Measurements from ENCODE around the gene POTEB3.
"Not testable (repeated sequence)": the region's sequence is repeated elsewhere in the genome, so short reads cannot be mapped to it uniquely, and the experiment has no call there.

POTEB3 gene

DNA sequence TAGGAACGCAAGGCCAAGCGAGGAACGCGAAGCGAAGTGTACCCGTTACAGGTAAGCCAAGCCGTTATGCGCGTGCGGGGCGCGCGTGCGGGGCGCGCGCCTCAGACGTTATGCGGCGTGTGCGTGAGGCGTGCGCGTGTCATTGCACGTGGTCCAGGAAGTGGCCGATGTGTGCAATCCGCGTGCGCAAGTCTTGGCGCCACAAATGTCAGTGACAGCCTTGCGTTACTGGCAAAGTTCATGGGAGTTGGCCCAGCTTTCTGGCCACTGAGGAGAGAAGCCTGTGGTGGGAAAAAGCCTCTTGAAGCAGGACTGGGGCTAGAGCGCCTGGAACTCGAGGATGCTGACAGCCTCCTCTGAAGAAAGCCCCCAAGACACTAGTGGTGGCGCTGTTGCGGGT is at the start of gene POTEB3:
Gene POTEB3 (minus strand): TSS at position 101 of the 400 bp plus-strand sequence. CDS start 488 bp downstream, outside the sequence.
- not testable (repeated sequence) for DNase-seq

- not testable (repeated sequence) for DNase-seq
Measured at GRCh38 chr15:21453683-21454082, 13.4 kb upstream of the POTEB3 start.

- DNase-seq, result not testable (repeated sequence)
Measured at GRCh38 chr15:21451920-21452563, 11.7 kb upstream of the POTEB3 start.

GRCh38 chr15:21451487-21451886 is 11.2 kb upstream of the POTEB3 start:
- DNase-seq, result not testable (repeated sequence)

DNA sequence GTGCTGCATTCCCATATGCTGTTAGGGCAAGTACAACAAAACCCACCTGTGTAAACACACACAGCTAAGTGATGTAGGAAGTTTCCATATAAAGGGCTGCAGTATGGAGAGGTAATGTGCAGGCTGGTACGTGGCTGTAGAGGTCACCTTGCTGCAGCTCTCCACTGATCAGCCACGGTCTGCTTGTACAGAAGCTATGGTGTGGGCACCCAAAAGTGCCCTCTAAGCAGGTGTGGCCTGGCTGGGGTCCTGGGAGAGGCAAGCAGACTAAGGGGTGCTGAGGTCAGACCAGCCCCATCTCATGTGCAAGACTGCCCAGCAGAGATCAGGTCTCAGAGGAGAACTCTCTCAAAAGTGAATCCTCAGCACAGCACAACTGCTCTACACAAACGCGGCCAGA is 32.9 kb downstream of the POTEB3 start:
- DNase-seq, result not testable (repeated sequence)

DNA sequence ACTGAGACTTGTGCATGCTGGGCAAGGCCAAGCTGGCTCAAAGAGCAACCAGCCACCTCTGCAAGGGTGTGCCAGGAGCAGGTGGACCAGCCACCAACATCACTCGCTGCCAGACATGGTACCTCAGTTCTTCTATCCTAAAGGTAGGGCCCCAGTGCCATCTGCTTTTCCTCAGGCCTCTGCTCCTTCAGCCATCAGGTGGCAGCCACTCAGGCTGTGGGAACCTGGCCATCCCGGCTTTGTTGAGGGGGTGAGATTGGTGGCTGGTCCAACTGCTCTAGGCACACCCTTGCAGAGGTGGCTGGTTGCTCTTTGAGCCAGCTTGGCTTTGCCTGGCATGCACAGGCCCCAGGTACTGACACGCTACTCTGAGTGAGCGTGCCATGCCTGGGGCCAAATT is 38.8 kb downstream of the POTEB3 start:
- not testable (repeated sequence) for DNase-seq

- not testable (repeated sequence) for DNase-seq
Measured at GRCh38 chr15:21399111-21399510, 41.2 kb downstream of the POTEB3 start.

GRCh38 chr15:21398511-21398910 is 41.8 kb downstream of the POTEB3 start:
- DNase-seq, result not testable (repeated sequence)

- DNase-seq, result not testable (repeated sequence)
Measured at GRCh38 chr15:21397656-21398055, 42.6 kb downstream of the POTEB3 start.

DNA sequence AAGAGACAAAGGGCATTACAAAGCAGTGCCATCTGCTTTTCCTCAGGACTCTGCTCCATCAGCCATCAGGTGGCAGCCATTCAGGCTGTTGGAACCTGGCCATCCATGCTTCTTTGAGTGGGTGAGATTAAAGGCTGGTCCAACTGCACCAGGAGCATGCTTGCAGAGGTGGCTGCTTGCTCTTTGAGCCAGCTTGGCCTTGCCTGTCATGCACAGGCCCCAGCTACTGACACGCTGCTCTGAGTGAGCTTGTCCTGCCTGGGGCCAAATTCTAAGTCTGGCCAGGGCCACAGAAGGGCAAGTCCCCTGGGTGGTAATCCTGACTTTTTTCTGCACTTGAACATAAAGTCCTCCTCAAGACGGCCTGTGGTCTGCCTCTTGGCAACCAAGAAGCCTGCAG is 43.1 kb downstream of the POTEB3 start:
- not testable (repeated sequence) for DNase-seq

DNA sequence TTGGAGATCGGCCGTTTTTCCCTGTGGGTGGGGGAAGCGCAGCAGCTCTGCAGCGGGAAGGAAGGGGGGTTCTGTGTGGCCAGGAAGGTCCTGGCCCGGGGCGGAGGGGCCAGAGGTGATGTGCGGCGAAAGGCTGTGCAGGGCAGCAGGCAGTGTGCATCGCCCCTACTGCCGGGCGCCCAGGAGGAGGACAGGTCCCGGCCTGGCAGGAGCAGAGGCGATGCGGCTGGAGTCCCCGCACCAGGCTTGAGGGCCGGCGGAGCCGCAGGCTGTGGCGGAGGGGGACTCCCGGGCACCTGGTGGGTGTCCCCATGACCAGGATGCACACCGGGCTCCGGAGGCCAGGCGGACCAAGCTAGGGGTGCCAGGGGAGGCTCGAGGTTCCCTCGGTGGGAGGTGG is 54.3 kb downstream of the POTEB3 start:
- DNase-seq, result not testable (repeated sequence)

- DNase-seq, result not testable (repeated sequence)
Measured at GRCh38 chr15:21383866-21384485, 56.3 kb downstream of the POTEB3 start.

DNA sequence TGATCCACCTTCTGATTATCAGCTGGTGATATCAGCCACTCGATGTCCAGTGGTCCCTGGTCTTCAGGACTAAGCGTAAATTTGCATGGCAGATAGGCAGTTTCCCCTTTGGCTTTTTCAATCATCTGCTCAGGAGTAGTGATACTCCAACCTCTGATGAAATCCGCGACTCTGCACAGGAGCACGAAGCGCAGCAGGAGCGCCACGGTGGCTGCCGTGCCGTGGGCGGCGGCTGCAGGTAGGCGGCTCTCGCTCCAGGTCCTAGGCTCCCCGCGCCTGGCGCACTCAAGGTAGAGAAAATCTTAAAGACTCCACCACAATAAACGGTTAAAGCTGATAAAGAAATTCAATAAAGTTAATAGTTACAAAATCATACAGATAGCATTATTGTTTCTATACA is 66.6 kb downstream of the POTEB3 start:
- DNase-seq, result not testable (repeated sequence)

DNA sequence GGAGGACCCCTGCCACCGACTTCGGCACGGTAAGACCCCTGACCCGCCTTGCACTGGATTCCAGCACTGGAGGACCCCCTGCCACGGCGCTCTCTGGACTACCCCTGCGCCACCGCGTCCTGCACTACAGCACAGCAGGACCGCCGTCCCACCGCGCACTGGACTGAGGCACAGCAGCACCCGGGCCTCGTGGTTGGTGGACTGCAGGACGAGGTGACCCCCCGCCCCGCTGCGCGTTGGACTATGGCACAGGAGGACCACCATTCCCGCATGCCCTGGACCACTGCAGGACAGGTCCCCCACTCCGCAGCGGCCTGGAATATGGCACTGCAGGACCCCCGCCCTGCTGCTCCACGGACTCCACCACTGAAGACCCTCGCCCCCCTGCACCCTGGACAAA is 71.1 kb downstream of the POTEB3 start:
- DNase-seq, result not testable (repeated sequence)

- DNase-seq, result not testable (repeated sequence)
Measured at GRCh38 chr15:21368625-21369024, 71.7 kb downstream of the POTEB3 start.
